GM12873 (cell line): ENCODE results near the gene PAXX.

Experiments used
- TF ChIP-seq, protein P1 (sequence below): IDR thresholded peaks from 2 replicates; pipeline ENCODE4 v1.5.1; 2012; ENCODE audit warnings: low read depth, mild to moderate bottlenecking, moderate library complexity, low read length, control low read depth; ENCODE audit not compliant: insufficient read depth; ENCODE audit errors: missing control alignments

Gene PAXX

DNA sequence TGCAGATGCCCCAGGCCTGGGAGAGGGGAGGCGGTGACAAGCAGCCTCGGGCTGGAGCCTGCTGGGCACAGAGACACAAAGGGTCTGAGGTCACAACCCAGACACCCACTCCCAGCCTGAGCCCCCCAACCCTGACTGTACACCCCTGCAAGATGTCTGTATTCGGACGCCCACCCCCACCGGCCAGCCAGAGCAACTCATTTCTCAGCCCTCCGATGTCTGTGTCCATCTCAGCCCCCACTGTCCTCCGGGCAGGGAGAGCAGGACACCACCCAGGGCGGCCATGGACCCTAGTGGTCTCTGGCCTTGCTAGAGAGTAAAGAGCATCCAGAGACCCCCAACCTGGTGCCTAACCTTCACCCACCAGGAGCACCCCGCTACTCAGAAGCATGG, 36.3 kb upstream of the PAXX start:
- TF ChIP-seq, protein P1, sequence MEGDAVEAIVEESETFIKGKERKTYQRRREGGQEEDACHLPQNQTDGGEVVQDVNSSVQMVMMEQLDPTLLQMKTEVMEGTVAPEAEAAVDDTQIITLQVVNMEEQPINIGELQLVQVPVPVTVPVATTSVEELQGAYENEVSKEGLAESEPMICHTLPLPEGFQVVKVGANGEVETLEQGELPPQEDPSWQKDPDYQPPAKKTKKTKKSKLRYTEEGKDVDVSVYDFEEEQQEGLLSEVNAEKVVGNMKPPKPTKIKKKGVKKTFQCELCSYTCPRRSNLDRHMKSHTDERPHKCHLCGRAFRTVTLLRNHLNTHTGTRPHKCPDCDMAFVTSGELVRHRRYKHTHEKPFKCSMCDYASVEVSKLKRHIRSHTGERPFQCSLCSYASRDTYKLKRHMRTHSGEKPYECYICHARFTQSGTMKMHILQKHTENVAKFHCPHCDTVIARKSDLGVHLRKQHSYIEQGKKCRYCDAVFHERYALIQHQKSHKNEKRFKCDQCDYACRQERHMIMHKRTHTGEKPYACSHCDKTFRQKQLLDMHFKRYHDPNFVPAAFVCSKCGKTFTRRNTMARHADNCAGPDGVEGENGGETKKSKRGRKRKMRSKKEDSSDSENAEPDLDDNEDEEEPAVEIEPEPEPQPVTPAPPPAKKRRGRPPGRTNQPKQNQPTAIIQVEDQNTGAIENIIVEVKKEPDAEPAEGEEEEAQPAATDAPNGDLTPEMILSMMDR, result no peak

DNA sequence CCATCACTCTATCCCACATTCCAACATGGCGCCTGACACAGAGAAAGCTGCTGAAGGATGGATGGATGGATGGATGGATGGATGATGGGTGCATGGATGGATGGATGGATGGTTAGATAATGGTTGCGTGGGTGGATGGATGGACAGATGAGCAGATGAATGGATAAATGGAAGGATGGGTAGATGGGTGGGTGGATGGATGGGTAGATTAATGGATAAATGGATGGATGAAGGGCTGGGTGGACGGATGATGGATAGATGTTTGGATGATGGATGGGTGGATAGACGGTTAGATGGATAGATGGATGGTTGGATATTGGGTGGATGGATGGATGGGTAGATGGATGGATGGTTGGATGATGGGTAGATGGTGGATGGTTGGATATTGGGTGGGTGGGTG, 35.6 kb upstream of the PAXX start:
- TF ChIP-seq, protein P1, result no peak

GRCh38 chr9:136957461-136957860, 34.8 kb upstream of the PAXX start:
- TF ChIP-seq, protein P1, result no peak

GRCh38 chr9:136957901-136958300, 34.3 kb upstream of the PAXX start:
- TF ChIP-seq, protein P1, result no peak

DNA sequence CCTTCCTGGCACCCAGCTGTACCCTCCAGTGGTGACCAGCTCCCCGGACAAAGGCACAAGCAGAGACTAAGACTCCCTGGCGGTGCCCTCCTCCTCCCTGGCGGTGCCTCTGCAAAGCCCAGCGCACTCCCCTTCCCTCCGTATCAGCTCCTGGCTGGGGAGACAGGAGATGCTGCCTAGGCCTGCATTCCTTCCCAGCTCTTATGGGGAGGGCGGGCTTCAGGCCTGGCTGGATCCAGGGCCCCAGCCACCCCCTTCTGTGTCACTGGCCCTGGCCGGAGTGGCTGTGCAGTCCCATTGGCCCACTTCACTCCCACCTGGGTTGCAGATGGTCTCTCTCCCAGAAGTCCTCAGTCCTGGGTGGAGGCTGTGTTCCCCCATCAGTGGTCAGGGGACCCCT, 33.7 kb upstream of the PAXX start:
- TF ChIP-seq, protein P1, result no peak

GRCh38 chr9:136958898-136959850, 33.0 kb upstream of the PAXX start:
- TF ChIP-seq, protein P1, result no peak

- TF ChIP-seq, protein P1, result no peak
These were observed 31.8 kb upstream of the PAXX start for GRCh38 chr9:136960212-136960937.
